A204.1 (cell line): Measurements from ENCODE around the gene AP2A1.

Source experiments
- FAIRE-seq: peaks from 2 replicates; lab custom pipeline; 2012; peaks lifted over from hg19 to GRCh38; lab: Jason Lieb, UNC

Gene AP2A1

GRCh38 chr19:49856574-49857021 is 89.8 kb downstream of the AP2A1 start:
- FAIRE-seq: no peak
